GM08714 (cell line): ENCODE measurements around the gene ABI1.
A peak's percentile ranks its signal among the peaks of the same experiment; 100 is the strongest.

Experiments
- H3K4me3 ChIP-seq: fragments of 200-500 bp; sonication (Bioruptor generic); 2 replicates; pipeline ENCODE4 v1.5.1; 2014; ENCODE audit warnings: mild to moderate bottlenecking, low read length, inconsistent platforms
- ZNF274 ChIP-seq: IDR thresholded peaks from 2 replicates; pipeline ENCODE4 v1.6.1; 2012; ENCODE audit warnings: mild to moderate bottlenecking, low read depth, low read length

ABI1 gene

DNA sequence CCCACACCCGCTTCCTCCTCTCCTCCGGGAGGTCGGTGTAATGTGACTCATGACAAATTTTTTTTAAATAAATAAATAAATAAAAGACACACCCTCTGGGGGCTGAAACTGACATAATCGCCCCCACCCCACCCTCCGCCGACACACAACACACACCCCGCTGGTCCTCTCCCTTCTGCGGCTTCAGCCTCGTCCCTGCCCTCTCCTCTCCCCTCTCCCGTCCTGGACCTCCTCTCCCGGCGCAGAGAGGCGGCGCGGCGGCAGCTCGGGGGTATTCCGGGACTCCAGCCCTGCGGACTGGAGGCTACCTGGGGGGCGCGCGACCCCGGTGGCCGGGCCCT lies 686 bp downstream of the ABI1 start:
- H3K4me3 ChIP-seq, result peak overlapping the region; percentile 73
- TF ChIP-seq ZNF274, result no peak

DNA sequence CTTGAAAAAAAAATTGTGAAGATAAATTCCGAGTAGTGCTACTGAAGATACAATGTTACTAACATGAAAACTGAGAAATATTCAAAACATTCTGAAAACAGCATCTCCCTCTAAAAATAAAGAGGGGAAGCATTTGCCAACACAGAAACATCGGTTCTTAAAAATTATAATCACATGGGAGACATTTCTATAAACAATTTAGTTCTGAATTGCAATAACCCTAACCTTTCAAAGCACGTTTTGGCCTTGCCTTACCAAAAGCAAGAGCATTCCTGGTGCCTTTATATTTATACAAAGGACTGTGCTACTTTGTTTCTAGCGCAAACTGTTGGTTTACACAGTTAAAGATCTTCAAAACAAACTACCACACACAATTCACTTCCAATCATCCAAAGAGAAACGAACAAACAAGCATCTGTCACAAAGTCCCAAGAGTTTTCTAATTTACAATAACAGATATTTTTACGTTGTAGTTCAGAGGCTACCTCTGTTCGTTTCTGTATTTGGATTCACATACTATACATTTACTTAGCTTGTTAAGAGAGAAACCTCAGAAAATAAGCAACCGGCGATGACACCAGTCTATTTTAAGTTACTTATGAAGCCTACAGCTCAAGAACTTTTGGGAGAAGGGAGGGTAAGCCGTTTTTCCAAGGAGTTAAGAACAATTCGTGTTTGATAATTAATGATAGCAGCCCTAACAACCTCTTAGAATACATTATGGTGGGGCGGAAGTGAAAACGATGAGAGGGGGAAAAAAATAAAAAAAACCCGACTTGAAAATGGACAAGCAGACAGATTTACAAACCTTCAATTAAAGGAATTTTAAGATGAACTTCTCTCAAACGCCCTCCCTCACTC lies 1.3 kb downstream of the ABI1 start:
- no peak for TF ChIP-seq ZNF274
- H3K4me3 ChIP-seq, result peak overlapping the region; percentile 73

DNA sequence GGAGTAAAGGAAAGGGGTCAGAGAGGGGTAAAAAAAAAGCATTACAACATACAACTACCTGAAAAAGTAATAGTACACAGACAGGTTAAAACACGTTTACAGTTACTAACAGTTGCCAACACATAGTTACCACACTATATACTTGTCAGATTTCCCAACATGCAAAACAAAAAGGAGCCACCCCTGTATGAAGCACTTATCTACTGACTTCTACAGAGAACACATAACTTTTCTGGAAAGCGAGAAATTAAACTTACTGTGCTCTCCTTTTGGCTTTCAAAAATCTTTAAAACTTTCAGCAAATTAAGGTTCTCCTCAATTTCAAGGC lies 2.1 kb downstream of the ABI1 start:
- H3K4me3 ChIP-seq, result peak overlapping the region; percentile 73; the same call in 1 of the 2 replicates
- no peak for TF ChIP-seq ZNF274

DNA sequence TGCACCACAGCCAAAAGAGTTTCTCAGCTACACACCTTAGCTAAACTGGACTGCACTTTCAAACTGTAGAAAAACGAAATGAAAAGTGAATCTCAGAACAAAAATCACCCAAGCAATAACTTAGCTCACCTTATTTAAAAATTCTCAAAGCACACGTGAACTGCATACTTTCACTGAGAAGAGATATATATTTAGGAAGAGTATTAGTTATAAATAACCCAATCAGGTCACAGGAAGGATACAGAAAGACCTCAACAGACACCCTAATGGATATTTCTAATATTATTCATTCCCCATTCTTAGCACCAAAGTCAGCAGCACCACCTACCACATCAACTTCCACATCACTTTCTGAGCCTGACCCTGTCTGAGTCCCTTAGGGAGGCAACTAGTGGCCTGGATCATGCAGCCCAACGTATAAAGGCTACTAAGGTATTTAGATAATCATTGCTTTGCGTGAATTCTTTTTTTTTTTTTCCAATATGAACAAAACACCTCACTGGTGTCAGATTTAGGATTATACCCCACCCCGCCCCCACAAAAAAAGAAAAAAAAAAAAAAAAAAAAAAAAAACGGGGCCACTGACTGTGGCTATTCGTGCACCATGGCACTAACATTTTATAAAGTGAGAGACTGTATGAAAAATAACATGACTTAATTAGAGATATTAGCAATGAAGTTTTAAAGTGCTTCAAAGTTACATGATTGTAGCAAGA lies 2.6 kb downstream of the ABI1 start:
- TF ChIP-seq ZNF274, result no peak
- H3K4me3 ChIP-seq, result peak overlapping the region; percentile 73

DNA sequence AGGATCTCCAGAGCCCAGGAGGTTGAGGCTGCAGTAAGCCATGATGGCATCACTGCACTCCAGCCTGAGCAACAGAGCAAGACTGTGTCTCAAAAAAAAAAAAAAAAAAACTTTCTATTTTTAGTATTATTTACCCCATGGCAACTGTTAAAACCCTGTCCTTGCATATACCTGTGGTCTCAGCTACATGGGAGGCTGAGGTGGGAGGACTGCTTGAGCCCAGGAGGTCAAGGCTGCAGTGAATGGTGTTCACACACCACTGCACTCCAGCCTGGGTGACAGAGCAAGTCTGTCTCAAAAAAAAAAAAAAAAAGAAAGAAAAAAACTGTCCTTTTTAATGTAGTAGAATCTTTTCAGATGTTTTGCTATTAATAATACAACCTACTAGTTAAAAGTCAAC lies 3.2 kb downstream of the ABI1 start:
- peak overlapping the region; percentile 73 for H3K4me3 ChIP-seq

DNA sequence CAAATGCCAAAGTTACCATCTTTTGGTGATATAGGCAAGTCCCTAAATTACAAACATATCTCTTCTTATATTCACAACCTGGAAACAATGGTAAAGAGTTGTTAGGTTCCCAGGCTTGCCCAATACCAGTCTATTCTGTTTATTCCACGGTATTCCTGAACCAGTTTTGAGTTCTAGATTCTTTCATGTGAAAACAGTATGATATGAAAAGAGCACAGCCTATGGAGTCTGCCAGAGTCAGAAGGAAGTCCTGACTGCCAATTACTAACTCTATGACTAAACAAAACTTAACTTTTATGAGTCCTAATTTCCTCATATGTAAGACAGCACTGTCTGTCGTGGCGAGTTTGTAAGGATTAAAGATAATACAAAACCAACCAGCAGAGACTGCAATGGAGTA lies 5.6 kb downstream of the ABI1 start:
- H3K4me3 ChIP-seq, result no peak overlapping the region
- no peak for TF ChIP-seq ZNF274

DNA sequence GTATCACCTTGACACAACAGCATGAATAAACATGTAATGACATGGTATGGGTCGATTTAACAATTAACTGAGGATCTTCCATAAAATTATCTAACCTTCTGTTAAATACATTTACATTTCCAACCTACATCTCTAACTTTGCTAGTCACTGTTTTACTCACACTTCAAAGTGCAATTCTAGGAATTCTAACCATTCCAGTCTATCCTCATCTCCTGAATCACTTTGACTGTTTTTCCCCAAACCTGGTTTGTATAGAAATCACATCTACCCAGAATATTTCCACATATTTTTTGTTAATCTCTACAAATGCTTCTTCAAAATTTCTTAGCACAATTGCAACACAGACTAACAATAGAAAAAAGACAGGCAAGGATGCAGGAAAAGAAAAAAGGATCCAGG lies 6.2 kb downstream of the ABI1 start:
- H3K4me3 ChIP-seq, result no peak overlapping the region
- TF ChIP-seq ZNF274, result no peak

DNA sequence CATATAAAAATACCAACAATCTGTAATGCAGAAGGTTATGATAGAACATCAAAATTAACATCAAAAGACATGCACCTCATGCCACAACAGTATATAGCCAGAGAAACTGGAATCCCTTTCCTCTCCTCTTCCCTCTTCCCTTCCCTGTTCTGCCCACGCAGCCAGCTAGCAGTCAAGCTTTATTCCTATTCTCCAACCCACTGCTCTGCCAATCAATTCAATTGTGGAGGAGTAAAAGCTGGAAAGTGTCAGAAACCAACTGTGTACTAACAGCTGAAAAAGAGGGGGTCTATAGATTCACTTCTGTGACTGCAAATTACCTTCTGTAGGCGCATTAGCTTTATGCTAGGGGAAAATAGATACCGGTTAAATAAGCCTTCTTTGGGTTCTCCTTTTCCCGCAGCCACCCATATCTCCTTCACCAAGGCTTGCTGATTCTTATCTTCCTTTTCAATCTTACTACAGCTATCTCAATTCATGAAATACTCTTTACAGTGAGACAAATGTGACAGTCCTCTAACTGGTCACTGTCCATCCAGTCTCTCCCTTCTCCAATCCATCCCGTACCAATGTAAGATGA lies 16.3 kb downstream of the ABI1 start:
- no peak for TF ChIP-seq ZNF274
- no peak overlapping the region for H3K4me3 ChIP-seq

DNA sequence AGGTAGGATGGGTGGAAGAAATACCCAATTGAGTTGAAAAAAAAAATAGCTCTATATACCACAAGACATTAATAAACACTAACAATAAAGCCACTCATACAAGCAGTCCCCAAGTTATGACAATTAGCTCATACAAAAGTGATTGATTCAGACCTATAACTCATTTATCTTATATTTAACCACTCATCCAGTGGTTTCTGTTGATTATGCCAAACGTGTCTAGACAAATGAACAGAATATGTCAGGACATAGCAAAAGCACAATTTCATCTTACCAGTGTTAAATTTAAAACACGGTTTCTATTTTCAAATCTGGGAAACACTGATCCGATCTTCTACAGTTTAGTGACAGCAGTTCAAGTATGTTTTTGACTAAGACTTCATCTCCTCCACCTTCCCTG lies 17.0 kb downstream of the ABI1 start:
- TF ChIP-seq ZNF274, result no peak

DNA sequence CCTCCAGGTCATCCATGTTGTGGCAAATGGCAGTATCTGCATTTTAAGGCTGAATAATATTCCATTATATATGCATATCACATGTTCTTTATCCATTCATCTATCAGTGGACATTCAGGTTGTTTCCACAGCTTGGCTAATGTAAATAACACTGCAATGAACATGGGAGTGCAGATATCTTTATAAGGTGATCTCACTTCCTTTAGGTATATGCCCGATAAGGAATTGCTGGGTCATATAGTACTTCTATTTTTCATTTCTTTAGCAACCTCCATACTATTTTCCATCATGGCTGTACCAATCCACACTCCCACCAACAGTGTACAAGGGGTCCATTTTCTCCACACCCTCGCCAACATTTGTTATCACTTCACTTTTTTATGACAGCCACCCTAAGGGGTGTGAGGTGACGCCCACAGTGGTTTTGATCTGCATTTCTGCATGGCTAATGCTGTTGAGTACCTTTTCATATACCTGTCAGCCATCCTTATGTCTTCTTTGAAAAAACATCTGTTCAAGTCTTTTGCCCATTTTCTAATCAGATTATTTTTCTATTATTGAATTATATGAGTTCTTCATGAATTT lies 18.9 kb downstream of the ABI1 start:
- TF ChIP-seq ZNF274, result no peak
- H3K4me3 ChIP-seq, result no peak overlapping the region

More for the DNA sequence above, 17.0 kb downstream of the ABI1 start:
- no peak overlapping the region for H3K4me3 ChIP-seq

DNA sequence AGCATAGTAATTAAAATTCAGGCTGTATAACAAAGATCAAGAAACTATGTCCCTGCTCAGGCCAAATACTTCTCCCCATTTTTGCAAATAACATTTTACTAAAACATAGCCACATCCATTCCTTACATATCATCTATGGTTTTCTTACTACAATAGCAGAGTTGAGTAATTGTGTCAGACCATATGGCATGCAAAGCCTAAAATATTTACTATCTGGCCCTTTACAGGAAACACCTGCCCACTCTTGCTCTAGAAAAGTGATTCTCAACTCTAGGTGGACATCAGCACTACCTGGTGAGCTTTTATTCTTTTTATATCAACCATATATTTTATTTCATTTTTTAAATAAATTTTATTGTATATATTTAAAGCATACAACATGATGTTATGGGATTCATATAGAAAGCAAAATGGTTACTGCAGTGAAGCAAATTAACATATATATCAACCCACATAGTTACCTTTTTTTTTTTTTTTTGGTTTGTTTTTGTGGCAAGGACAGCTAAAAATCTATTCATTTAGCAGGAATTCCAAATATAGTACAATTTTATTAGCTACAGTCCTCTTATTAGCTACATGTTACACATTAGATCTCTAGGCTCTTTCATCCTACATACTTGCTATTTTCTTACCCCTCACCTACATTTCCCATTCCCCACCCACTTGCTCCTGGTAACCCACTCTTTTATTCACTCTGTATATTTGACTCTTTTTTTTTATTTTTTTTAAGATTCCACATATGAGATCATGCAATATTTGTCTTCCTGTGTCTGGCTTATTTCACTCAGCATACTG lies 19.6 kb downstream of the ABI1 start:
- H3K4me3 ChIP-seq, result no peak overlapping the region
- TF ChIP-seq ZNF274, result no peak

DNA sequence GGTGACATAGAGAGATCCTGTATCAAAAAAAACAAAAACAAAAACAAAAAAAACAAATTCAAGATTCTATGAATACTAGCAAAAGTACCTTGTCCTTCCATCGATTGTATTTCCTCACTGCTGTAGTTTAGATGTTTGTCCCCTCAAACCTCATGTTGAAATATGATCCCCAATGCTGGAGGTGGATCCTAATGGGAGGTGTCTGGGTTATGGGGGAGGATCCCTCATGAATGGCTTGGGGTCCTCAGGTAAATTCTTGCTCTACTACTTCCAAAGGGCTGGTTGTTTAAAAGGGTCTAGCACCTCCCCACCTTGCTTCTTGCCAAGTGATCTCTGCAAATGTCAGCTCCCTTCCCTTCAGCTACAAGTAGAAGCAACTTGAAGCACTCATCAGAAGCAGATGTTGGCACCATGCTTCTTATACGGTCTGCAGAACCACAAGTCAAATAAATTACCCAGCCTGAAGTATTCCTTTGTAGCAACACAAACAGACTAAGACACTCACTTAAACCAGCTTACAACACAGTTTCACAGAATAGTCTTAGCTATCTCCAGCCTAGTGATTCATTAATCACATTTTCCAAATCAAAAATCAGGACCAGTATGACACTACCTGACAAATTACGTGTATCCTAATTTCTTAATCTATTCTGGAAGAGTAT lies 20.7 kb downstream of the ABI1 start:
- H3K4me3 ChIP-seq, result no peak overlapping the region
- no peak for TF ChIP-seq ZNF274

DNA sequence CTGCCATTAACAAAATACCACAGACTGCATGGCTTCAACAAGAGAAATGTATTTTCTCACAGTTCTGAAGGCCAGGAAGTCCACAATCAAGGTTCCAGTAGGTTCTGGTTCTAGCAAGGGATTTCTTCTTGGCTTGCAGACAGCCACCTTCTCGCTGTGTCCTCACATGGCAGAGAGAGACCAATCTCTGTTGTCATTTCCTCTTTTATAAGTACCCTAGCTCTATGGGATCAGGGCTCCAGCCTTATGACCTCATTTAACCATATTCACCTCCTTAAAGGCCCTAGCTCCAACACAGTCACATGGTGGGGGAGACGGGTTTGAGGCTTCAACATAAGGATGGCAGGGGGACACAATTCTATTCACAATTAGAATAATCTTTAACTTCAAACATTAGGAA lies 23.6 kb downstream of the ABI1 start:
- H3K4me3 ChIP-seq, result no peak overlapping the region
- no peak for TF ChIP-seq ZNF274

DNA sequence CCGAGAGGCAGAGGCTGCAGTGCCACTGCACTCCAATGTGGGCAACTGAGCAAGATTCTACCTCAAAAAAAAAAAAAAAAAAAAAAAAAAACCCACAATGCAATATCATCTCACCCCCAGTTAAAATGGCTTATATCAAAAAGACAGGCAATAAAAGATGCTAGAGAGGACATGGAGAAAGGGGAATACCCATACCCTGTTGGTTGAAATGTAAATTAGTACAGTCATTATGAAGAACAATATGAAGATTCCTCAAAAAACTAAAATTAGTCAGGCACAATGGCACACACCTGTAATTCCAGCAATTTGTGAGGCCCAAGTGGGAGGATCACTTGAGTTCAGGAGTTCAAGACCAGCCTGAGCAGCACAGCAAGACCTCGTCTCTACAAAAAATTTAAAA lies 25.7 kb downstream of the ABI1 start:
- TF ChIP-seq ZNF274, result no peak
- no peak overlapping the region for H3K4me3 ChIP-seq
